NCI-H187 treated with DMSO at 0.1 percent for 48 hours (cell line): ENCODE data around the gene TMEM125.

Experiments used
- DNase-seq: peaks from one replicate; lab custom pipeline; 2025; lab: John Stamatoyannopoulos, UW

Gene TMEM125

GRCh38 chr1:43247256-43247921 lies 22.4 kb upstream of the TMEM125 start:
- no peak for DNase-seq

GRCh38 chr1:43250351-43250761 lies 19.4 kb upstream of the TMEM125 start:
- DNase-seq, result no peak

GRCh38 chr1:43251024-43251423 lies 18.8 kb upstream of the TMEM125 start:
- no peak for DNase-seq

GRCh38 chr1:43252225-43252624 lies 17.6 kb upstream of the TMEM125 start:
- DNase-seq, result no peak

- DNase-seq, result no peak
Measured at GRCh38 chr1:43253173-43253572, 16.6 kb upstream of the TMEM125 start.

- DNase-seq, result no peak
Measured at GRCh38 chr1:43253876-43254275, 15.9 kb upstream of the TMEM125 start.

- no peak for DNase-seq
Measured at GRCh38 chr1:43255438-43256210, 14.2 kb upstream of the TMEM125 start.

- no peak for DNase-seq
Measured at GRCh38 chr1:43256675-43257570, 12.9 kb upstream of the TMEM125 start.

GRCh38 chr1:43258370-43258769 lies 11.4 kb upstream of the TMEM125 start:
- DNase-seq, result no peak

GRCh38 chr1:43265431-43265830 lies 4.4 kb upstream of the TMEM125 start:
- DNase-seq, result no peak

- DNase-seq, result no peak
Measured at GRCh38 chr1:43266881-43267280, 2.9 kb upstream of the TMEM125 start.

GRCh38 chr1:43267291-43267805 lies 2.4 kb upstream of the TMEM125 start:
- no peak for DNase-seq

- DNase-seq, result no peak
Measured at GRCh38 chr1:43267818-43268425, 1.9 kb upstream of the TMEM125 start.

GRCh38 chr1:43270421-43271095 lies 775 bp downstream of the TMEM125 start:
- peak; percentile 10 for DNase-seq

GRCh38 chr1:43271186-43272118 lies 1.7 kb downstream of the TMEM125 start:
- DNase-seq, result no peak

GRCh38 chr1:43272161-43272560 lies 2.4 kb downstream of the TMEM125 start:
- DNase-seq, result no peak

GRCh38 chr1:43272576-43273571 lies 3.1 kb downstream of the TMEM125 start:
- DNase-seq, result no peak

GRCh38 chr1:43273708-43274107 lies 3.9 kb downstream of the TMEM125 start:
- no peak for DNase-seq
